Lower lobe of right lung (tissue), 2 donors: ENCODE measurements around the gene PDK2. TPM values are rescaled to one million over a fixed set of nuclear protein-coding genes. Genes with fewer than 3 reads are reported as not detected.

Source experiments
- ATAC-seq, 2 donors: fragments of 200-7000 bp; cut with Tn5 transposase; one replicate each; pipeline ENCODE4 v1.9.1; 2020 to 2022; ENCODE audit warnings: mild to moderate bottlenecking in 2 of 2, moderate library complexity in 2 of 2
- DNase-seq: peaks from one replicate; pipeline ENCODE4 v3.0.0-alpha.2; 2020
- H3K27ac ChIP-seq: fragments of 200-600 bp; one replicate; pipeline ENCODE4 v1.8.0; 2022
- H3K27me3 ChIP-seq: fragments of 200-600 bp; one replicate; pipeline ENCODE4 v1.8.0; 2022; ENCODE audit warnings: low read depth
- H3K36me3 ChIP-seq: fragments of 200-600 bp; one replicate; pipeline ENCODE4 v1.8.0; 2022; ENCODE audit warnings: mild to moderate bottlenecking
- H3K4me1 ChIP-seq: fragments of 200-600 bp; one replicate; pipeline ENCODE4 v1.8.0; 2022
- H3K4me3 ChIP-seq: fragments of 200-600 bp; one replicate; pipeline ENCODE4 v1.8.0; 2022; ENCODE audit warnings: mild to moderate bottlenecking
- H3K9me3 ChIP-seq: fragments of 200-600 bp; one replicate; pipeline ENCODE4 v1.8.0; 2022
- intact Hi-C: fragments of 100-400 bp; cut with DNase I; formaldehyde crosslinking; loops from one replicate; pipeline ENCODE4 v1.11.0; 2022
- long read RNA-seq: library from polyadenylated mRNA; unstranded; transcript quantifications from one replicate; pipeline ENCODE4 v2.0.0, GENCODE V29; 2021
- total RNA-seq: library from RNA; stranded (reverse); fragmentation: NEBNext Ultra II Directional; extraction: Animal tissue kit (Norgen Biotek cat#: 25700); gene quantifications from one replicate; pipeline ENCODE4 v1.2.1, GENCODE V29; 2021
- TF ChIP-seq, protein P1 (sequence below): fragments of 200-600 bp; IDR thresholded peaks from one replicate; pipeline ENCODE4 v1.8.0; 2022; ENCODE audit warnings: antibody characterized with exemption, mild to moderate bottlenecking
- donor health status: DM: no; HTN: yes; CAD: no; lungs with severe emphysema.

The PDK2 gene
- total RNA-seq, result 35.7 TPM
- long read RNA-seq, transcript PDK2-203 (11 exons, 3,440 nt), result major isoform, 55 of 68 reads
- long read RNA-seq, partial matches to known transcripts, result 5 of 68 reads
- long read RNA-seq, other reads (novel, unspliced or antisense), result 7 of 68 reads

DNA sequence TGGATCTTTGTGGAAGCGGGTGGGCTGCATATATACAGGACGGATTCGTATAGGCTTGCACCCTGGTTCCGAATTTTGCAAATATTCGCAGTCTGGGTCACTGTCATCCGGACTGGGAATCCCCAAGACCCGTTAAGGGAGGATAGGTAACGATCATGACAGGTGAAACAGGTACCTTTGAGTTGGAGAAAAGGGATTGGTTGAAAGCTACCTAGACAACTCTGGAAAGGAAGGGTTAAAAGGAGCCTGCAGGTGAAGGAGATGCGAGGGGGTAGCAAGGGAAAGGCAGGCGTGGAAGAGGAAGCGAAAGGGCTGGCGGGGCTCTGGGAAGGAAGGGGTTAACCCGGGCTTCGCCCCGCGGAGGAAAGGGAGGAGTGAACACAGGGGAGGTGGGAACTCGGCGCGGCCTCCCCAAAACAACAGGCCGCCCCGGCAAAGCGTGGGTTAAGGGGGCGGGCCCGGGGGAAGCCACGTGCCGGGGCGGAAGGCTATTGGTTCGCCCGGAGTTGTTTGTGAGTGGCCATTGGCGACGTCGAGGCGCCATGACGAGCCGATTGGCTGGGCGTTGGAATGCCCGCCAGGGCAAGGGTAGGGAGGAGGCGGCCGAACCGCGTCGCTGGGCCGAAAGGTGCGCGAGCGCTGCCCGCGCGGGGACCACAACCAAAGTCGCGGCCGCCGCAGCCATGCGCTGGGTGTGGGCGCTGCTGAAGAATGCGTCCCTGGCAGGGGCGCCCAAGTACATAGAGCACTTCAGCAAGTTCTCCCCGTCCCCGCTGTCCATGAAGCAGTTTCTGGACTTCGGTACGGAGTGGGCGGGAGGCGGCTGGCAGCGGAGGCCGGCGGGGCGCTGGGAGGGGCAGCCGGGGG lies at the start of gene PDK2:
TSS of gene PDK2 (plus strand) at position 599 of the 867 bp plus-strand sequence. CDS start at position 684, 85 bp downstream.
- peaks cover 16% of the 10 kb centered on the region for H3K4me1 ChIP-seq
- intact Hi-C loops, result no loop called here
- peak; percentile 97 for DNase-seq

DNA sequence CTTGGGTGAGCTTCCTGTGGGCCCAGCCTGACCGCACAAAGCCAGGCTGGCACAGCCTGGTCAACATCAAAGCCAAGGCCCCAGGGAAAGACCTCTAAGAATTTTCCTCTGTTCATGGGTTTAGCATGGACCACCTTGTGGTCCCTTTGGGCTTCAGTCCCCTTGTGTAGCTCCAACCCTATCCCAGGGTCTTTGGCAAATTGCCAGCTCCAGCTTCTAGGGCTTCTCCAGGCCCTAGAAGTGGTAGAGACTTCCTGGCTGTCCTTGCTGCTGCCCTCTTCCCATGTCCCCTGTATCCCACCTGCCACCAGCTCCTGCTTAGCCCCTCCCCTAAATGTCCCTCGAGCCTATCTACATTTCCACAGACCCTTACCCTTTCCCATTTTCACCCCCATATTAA lies 49.0 kb upstream of the PDK2 start:
- no peaks in the 10 kb centered on the region for H3K9me3 ChIP-seq
- intact Hi-C loops, result no loop called here
- H3K27ac ChIP-seq, result no peak overlapping the region
- ATAC-seq (no peak), DNase-seq (no peak)
- H3K27me3 ChIP-seq, result no peaks in the 10 kb centered on the region
- H3K4me1 ChIP-seq, result peaks cover 48% of the 10 kb centered on the region
- H3K4me3 ChIP-seq, result no peak overlapping the region
- no peaks in the 10 kb centered on the region for H3K36me3 ChIP-seq
- TF ChIP-seq, protein P1, sequence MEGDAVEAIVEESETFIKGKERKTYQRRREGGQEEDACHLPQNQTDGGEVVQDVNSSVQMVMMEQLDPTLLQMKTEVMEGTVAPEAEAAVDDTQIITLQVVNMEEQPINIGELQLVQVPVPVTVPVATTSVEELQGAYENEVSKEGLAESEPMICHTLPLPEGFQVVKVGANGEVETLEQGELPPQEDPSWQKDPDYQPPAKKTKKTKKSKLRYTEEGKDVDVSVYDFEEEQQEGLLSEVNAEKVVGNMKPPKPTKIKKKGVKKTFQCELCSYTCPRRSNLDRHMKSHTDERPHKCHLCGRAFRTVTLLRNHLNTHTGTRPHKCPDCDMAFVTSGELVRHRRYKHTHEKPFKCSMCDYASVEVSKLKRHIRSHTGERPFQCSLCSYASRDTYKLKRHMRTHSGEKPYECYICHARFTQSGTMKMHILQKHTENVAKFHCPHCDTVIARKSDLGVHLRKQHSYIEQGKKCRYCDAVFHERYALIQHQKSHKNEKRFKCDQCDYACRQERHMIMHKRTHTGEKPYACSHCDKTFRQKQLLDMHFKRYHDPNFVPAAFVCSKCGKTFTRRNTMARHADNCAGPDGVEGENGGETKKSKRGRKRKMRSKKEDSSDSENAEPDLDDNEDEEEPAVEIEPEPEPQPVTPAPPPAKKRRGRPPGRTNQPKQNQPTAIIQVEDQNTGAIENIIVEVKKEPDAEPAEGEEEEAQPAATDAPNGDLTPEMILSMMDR, result no peak

More for the DNA sequence above, at the start of gene PDK2:
- peaks cover 35% of the 10 kb centered on the region for H3K36me3 ChIP-seq
- peak within 1 kb of the TSS; percentile 86 for H3K4me3 ChIP-seq
- H3K9me3 ChIP-seq, result no peaks in the 10 kb centered on the region
- H3K27ac ChIP-seq, result peak within 1 kb of the TSS; percentile 81
- H3K27me3 ChIP-seq, result no peaks in the 10 kb centered on the region
- TF ChIP-seq, protein P1, result no peak
- ATAC-seq, result peak; percentile 96 to 97

DNA sequence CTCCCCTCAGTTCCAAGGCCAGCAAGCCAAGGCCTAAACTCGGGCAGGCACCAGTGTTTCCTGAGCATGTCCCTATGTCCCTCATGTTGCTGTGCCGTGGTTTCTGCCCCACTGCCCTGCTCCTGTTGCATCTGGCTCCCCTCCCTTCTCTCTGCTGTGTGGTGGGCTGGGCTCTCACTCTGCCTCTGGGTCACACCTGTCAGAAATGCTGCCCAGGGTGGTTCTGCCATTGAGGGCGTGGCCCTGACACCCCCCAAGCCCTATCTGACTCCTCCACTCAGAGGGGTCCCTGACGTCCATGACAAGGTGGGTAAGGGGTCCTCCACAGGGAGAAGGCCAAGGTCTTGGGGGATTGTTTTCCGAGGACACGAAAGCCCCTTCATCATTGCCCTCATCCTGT lies 48.5 kb upstream of the PDK2 start:
- no peak for ATAC-seq
- TF ChIP-seq, protein P1, result no peak
- no peak for DNase-seq
- no peak overlapping the region for H3K4me3 ChIP-seq
- H3K27me3 ChIP-seq, result no peaks in the 10 kb centered on the region
- intact Hi-C loops, result no loop called here
- H3K4me1 ChIP-seq, result peaks cover 52% of the 10 kb centered on the region
- no peaks in the 10 kb centered on the region for H3K9me3 ChIP-seq
- H3K36me3 ChIP-seq, result no peaks in the 10 kb centered on the region
- H3K27ac ChIP-seq, result no peak overlapping the region

DNA sequence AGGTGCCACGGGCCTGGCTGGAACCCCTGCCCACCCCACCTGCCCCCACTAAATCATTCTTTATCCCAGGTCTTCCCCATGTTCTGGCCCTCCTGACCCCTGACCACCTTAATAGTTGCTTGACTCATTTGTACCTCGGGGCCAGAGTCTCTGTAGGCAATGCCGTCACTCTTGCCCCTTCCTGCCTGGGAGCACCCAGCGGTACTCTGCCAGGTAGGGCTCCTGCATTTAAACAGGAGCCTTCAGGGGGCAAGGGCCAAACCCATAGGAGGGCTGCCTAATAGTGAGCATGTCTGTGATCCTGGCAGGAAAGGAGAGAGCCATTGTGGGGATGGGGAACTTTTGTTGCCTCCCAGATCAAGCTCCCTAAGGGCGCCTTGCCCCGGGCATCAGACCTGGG lies 48.1 kb upstream of the PDK2 start:
- ATAC-seq, result no peak
- no peak for DNase-seq
- Histone ChIP-seq H3K4me3 (no peak overlapping the region), H3K36me3 (no peaks in the 10 kb centered on the region), H3K27me3 (no peaks in the 10 kb centered on the region), H3K27ac (peak overlapping the region; percentile 59), H3K4me1 (peaks cover 57% of the 10 kb centered on the region), H3K9me3 (no peaks in the 10 kb centered on the region)
- TF ChIP-seq, protein P1, result no peak
- intact Hi-C loops, result no loop called here

DNA sequence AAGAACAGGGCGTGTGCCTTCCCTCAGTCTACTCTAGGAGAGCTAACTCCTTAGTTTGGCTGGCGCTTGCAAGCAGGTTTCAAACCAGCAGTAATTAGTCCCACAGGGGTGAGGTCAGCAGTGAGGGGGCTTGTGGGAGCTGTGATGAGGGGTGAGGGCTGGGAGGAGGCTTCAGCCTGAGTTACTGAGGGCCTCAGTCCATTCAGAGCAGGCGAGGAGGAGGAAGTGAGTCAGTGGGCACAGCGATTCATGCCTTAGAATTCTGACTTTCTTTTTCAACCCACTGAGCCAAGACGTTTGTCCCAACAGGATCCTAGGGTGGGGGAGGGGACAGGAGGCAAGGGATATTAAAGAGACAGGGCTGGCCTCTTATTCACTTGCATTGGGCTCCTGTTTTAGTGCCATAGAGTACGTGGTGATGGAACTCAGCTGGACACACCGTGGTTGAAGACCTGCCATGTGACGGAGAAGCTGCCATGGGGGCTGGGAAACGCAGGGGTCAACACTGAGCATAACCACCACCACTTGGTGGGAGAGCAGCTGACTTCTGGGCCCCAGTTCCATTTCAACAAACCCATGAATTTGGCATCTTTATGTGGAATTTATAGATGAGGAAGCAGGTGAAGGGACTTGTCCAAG lies 47.5 kb upstream of the PDK2 start:
- Histone ChIP-seq H3K27ac (peak overlapping the region; percentile 59), H3K4me1 (peaks cover 62% of the 10 kb centered on the region), H3K27me3 (no peaks in the 10 kb centered on the region), H3K4me3 (no peak overlapping the region), H3K9me3 (no peaks in the 10 kb centered on the region), H3K36me3 (no peaks in the 10 kb centered on the region)
- no peak for ATAC-seq
- TF ChIP-seq, protein P1, result no peak
- intact Hi-C loops, result no loop called here
- DNase-seq, result no peak
